GM12878 (cell line): Measurements from ENCODE around the gene ELFN2. TPM values are rescaled to one million over a fixed set of nuclear protein-coding genes. Genes with fewer than 3 reads are reported as not detected.

ENCODE experiments used
- ATAC-seq: fragments of 200-7000 bp; cut with Tn5 transposase; 3 replicates; pipeline ENCODE4 v1.9.1; 2020; ENCODE audit warnings: mild to moderate bottlenecking, moderate library complexity
- BruUV-seq: library from RNA; stranded (reverse); fragments of 400-500 nt; replicated peaks from 2 replicates; lab custom pipeline; 2021; lab: Mats Ljungman, UMichigan
- CTCF ChIA-PET: fragments of 300-600 bp; sonication (Branson Sonifier 250); formaldehyde crosslinking; extraction: SDS; loops from one replicate; lab custom pipeline; 2021; ENCODE audit warnings: inconsistent platforms; lab: Yijun Ruan, JAX
- POLR2A ChIA-PET: fragments of 350-600 bp; formaldehyde crosslinking; extraction: SDS; loops from one replicate; lab custom pipeline; 2021; ENCODE audit warnings: inconsistent platforms; lab: Charles Lee
- RAD21 ChIA-PET: fragments of 300-600 bp; sonication (Branson Sonifier 250); formaldehyde crosslinking; loops from one replicate; lab custom pipeline; 2023; ENCODE audit warnings: antibody characterized with exemption; ENCODE audit not compliant: unreplicated experiment; lab: Charles Lee
- SMC1A ChIA-PET: fragments of 300-600 bp; sonication (Branson Sonifier 250); formaldehyde crosslinking; loops from one replicate; lab custom pipeline; 2023; ENCODE audit not compliant: unreplicated experiment, uncharacterized antibody; lab: Charles Lee
- DNase-seq: peaks from one replicate; pipeline ENCODE4 v3.0.0-alpha.2; 2011; ENCODE audit warnings: low read depth, low spot score
- FAIRE-seq: peaks from 3 replicates; lab custom pipeline; 2011; peaks lifted over from hg19 to GRCh38; lab: Jason Lieb, UNC
- H2AFZ ChIP-seq: 2 replicates; pipeline ENCODE4 v1.6.0; 2011; ENCODE audit warnings: low read depth, low read length, control low read depth; ENCODE audit not compliant: control insufficient read depth
- H3K27ac ChIP-seq: 2 replicates; pipeline ENCODE4 v1.5.1; 2011; ENCODE audit warnings: control low read depth; ENCODE audit not compliant: control insufficient read depth, insufficient read depth
- H3K27me3 ChIP-seq, 2 experiments: replicated peaks in 1 of 2; 2 replicates each; pipeline versions ENCODE4 v1.6.0 to v1.6.1; 2011; ENCODE audit warnings: low read length in 1 of 2; ENCODE audit not compliant: control insufficient read depth in 2 of 2, insufficient read depth in 2 of 2
- H3K36me3 ChIP-seq, 2 experiments: 2 replicates each; pipeline ENCODE4 v1.5.1; 2011; ENCODE audit warnings: low read length in 1 of 2; ENCODE audit not compliant: control insufficient read depth in 2 of 2, insufficient read depth in 2 of 2
- H3K4me1 ChIP-seq: 2 replicates; pipeline ENCODE4 v1.6.1; 2011; ENCODE audit warnings: mild to moderate bottlenecking, low read length, moderate library complexity, mixed read lengths; ENCODE audit not compliant: control insufficient read depth, insufficient read depth
- H3K4me2 ChIP-seq: 2 replicates; pipeline ENCODE4 v1.6.0; 2011; ENCODE audit warnings: control low read depth; ENCODE audit not compliant: control insufficient read depth, insufficient read depth
- H3K4me3 ChIP-seq: fragments of 200-600 bp; sonication (generic); 2 replicates; pipeline ENCODE4 v1.5.1; 2016
- H3K79me2 ChIP-seq: 2 replicates; pipeline ENCODE4 v1.6.0; 2011; ENCODE audit warnings: low read length; ENCODE audit not compliant: control insufficient read depth, insufficient read depth
- H3K9ac ChIP-seq: 2 replicates; pipeline ENCODE4 v1.8.0; 2011; ENCODE audit warnings: low read length, control low read depth, mixed read lengths; ENCODE audit not compliant: control insufficient read depth, insufficient read depth
- H3K9me3 ChIP-seq: replicated peaks from 3 replicates; pipeline ENCODE4 v1.5.1; 2011; ENCODE audit warnings: mild to moderate bottlenecking, low read length; ENCODE audit not compliant: control insufficient read depth, insufficient read depth
- H4K20me1 ChIP-seq: 2 replicates; pipeline ENCODE4 v1.6.0; 2011; ENCODE audit not compliant: control insufficient read depth, insufficient read depth
- CBFB ChIP-seq: IDR thresholded peaks from 2 replicates; pipeline ENCODE4 v1.6.1; 2016; ENCODE audit warnings: antibody characterized with exemption, low read depth
- CHD1 ChIP-seq: IDR thresholded peaks from 2 replicates; pipeline ENCODE4 v1.6.1; 2012; ENCODE audit warnings: low read depth, low read length, improper control_type of control experiment
- CHD4 ChIP-seq: fragments of 200-600 bp; sonication (generic); IDR thresholded peaks from 2 replicates; pipeline ENCODE4 v1.6.1; 2016; ENCODE audit warnings: mild to moderate bottlenecking
- FOS ChIP-seq: IDR thresholded peaks from 3 replicates; pipeline ENCODE4 v1.6.1; 2011; ENCODE audit warnings: borderline replicate concordance; ENCODE audit not compliant: insufficient read length; ENCODE audit errors: extremely low read depth
- GABPA ChIP-seq: IDR thresholded peaks from 2 replicates; pipeline ENCODE4 v1.6.1; 2014; ENCODE audit warnings: antibody characterized with exemption, low read depth, mild to moderate bottlenecking, inconsistent platforms
- JUND ChIP-seq: IDR thresholded peaks from 2 replicates; pipeline ENCODE4 v1.6.1; 2012; ENCODE audit warnings: low read depth, mild to moderate bottlenecking, low read length, improper control_type of control experiment, moderate library complexity
- MXI1 ChIP-seq: fragments of 150-350 bp; IDR thresholded peaks from 2 replicates; pipeline ENCODE4 v1.6.1; 2011; ENCODE audit warnings: low read depth, mild to moderate bottlenecking, inconsistent platforms, low read length, improper control_type of control experiment
- NFXL1 ChIP-seq: fragments of 450-650 bp; IDR thresholded peaks from 2 replicates; pipeline ENCODE4 v1.6.1; 2017; ENCODE audit warnings: antibody characterized with exemption, mild to moderate bottlenecking, borderline replicate concordance
- NFYB ChIP-seq: IDR thresholded peaks from 2 replicates; pipeline ENCODE4 v1.6.1; 2011; ENCODE audit warnings: low read depth, mild to moderate bottlenecking, low read length, improper control_type of control experiment, moderate library complexity; ENCODE audit not compliant: insufficient read depth
- RCOR1 ChIP-seq: conservative IDR thresholded peaks from 2 replicates; pipeline ENCODE4 v1.6.1; 2012; ENCODE audit warnings: low read depth, low read length, improper control_type of control experiment
- SRF ChIP-seq, 2 experiments: IDR thresholded peaks; 2 replicates each; pipeline ENCODE4 v1.6.1; 2011; ENCODE audit warnings: low read depth in 2 of 2, low read length in 2 of 2, mild to moderate bottlenecking in 1 of 2, moderate library complexity in 1 of 2
- WGBS: methylation state at CpG from one replicate; pipeline ENCODE4 v1.1.6; 2016; ENCODE audit warnings: low lambda C conversion rate; ENCODE audit not compliant: insufficient replicate concordance, insufficient coverage; ENCODE audit errors: missing lambda C conversion rate; 5-methylcytosine and 5-hydroxymethylcytosine counted together
- in situ Hi-C: fragments of 300-500 bp; cut with MboI; formaldehyde crosslinking; loops from 9 replicates; pipeline ENCODE4 v1.14.3; 2018; ENCODE audit warnings: mixed read lengths
- intact Hi-C: fragments of 100-400 bp; cut with micrococcal nuclease; formaldehyde crosslinking; loops from one replicate; pipeline ENCODE4 v1.14.2; 2022; ENCODE audit not compliant: unreplicated experiment
- polyA plus RNA-seq, 11 experiments: library from polyadenylated mRNA; depleted of rRNA in 4 of 11; unstranded in 6 of 11; stranded (reverse) in 5 of 11; fragments of >200 nt; fragmentation: Nextera tagmentation in 4 of 11; fragmentation: Illumina TruSeq in 1 of 11; extraction: Ambion mirVana in 4 of 11; extraction: Trizol in 1 of 11; gene quantifications; 1 replicate in 1 of 11; 2 replicates in 10 of 11; pipeline versions ENCODE4 v1.2.1 to v1.2.3, GENCODE V29; 2011 to 2016; ENCODE audit warnings: inconsistent platforms in 2 of 11, missing spikeins in 2 of 11, low read depth in 1 of 11
- total RNA-seq, 4 experiments: library from RNA; depleted of rRNA in 3 of 4; stranded (reverse); fragments of >200 nt in 3 of 4; fragmentation: Illumina TruSeq in 1 of 4; extraction: Trizol in 1 of 4; gene quantifications; 2 replicates each; pipeline versions ENCODE4 v1.2.1 to v1.2.3, GENCODE V29; 2013 to 2021
- TF ChIP-seq, protein P1 (sequence below): IDR thresholded peaks from 2 replicates; pipeline ENCODE4 v1.6.1; 2011; ENCODE audit warnings: mild to moderate bottlenecking, low read depth, low read length, moderate library complexity; ENCODE audit not compliant: insufficient replicate concordance
- TF ChIP-seq, protein P2 (sequence below): fragments of 150-350 bp; IDR thresholded peaks from 2 replicates; pipeline ENCODE4 v1.6.1; 2016; ENCODE audit warnings: low read depth, low read length
- TF ChIP-seq, protein P3 (sequence below): IDR thresholded peaks from 2 replicates; pipeline ENCODE4 v1.6.1; 2011; ENCODE audit warnings: low read depth, low read length, improper control_type of control experiment, borderline replicate concordance
- TF ChIP-seq, protein P4 (sequence below): fragments of 450-650 bp; IDR thresholded peaks from 2 replicates; pipeline ENCODE4 v1.6.1; 2017; ENCODE audit warnings: low read depth, mild to moderate bottlenecking, moderate library complexity

ELFN2 gene
- total and polyA plus RNA-seq, 10 of the 15 experiments (the other 5 are each of a cell fraction or from before 2014, with no cell fraction given): 0.03 to 0.05 TPM; not detected in 8

DNA sequence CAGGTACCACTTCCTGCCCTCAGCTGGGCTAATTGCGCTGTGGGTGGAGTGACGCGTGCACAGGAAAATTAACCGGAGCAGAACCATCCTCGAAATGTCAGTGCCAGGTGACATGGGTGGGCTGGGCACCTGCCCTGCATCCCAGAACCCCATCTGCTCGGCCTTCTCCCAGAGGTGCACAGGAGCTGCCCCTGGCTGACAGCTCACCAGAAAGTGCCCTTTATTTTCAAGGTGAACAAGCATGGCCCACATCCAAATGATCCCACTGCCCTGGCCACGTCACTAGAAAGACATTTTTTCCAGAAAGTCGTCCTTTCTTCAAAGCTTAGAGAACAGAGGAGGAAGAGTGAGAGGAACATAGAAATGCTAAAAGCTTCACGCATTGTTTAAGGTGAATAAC lies 4.1 kb upstream of the ELFN2 start (continued):
- no peak for TF ChIP-seq SRF (IDR thresholded peaks at IDR 0.05; ENCODE audit: low read depth in 2 of 2, low read length in 2 of 2)
- no peak for TF ChIP-seq CBFB
- TF ChIP-seq JUND: no peak
- TF ChIP-seq CHD1: no peak
- no peak for TF ChIP-seq NFXL1

DNA sequence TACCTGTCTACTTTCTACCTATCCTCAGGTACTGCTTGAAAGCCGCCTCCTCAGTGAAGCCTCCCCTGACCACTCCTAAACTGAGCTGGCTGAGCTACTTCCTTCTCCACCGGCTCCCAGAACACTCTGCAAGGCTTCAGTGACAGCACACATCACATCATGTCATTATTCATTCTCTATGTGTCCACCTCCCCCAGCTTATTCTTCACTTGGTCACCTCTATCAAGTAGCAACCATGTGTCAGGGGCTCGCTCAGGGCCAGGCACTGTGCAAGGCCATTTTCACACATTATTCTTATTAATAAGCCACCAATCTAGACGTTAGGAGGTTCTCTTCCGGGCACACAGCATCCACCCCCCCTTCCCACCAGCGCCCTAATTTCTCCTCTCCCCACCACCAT lies 3.7 kb upstream of the ELFN2 start:
- H3K9me3 ChIP-seq: peaks cover 3% of the 10 kb centered on the region; the same call in 1 of the 3 replicates
- H3K27ac ChIP-seq: no peak overlapping the region
- ChIA-PET CTCF (interaction anchor here (0.8 to 4.6 kb wide), 9 partner anchors 9 to 171 kb away, joined by 3 to 72 read pairs (median 6); no protein-coding TSS in a partner anchor), POLR2A (interaction anchor here (0.7 kb wide), 1 partner anchor 146 kb away, joined by 4 read pairs; no protein-coding TSS in a partner anchor), RAD21 (interaction anchor here (1.2 to 4.4 kb wide), 3 partner anchors 28 to 117 kb away, joined by 3 to 36 read pairs (median 3); no protein-coding TSS in a partner anchor), SMC1A (interaction anchor here (1.6 to 5.2 kb wide), 4 partner anchors 8 to 170 kb away, joined by 9 to 40 read pairs (median 10); no protein-coding TSS in a partner anchor)
- no peaks in the 10 kb centered on the region for H3K79me2 ChIP-seq
- no peak overlapping the region for H3K9ac ChIP-seq
- intact Hi-C loops (no loop called here), in situ Hi-C loops (no loop called here)
- TF ChIP-seq NFYB (no peak), MXI1 (no peak), CHD4 (no peak), GABPA (no peak), CHD1 (no peak), FOS (no peak), RCOR1 (no peak)
- TF ChIP-seq, protein P1, sequence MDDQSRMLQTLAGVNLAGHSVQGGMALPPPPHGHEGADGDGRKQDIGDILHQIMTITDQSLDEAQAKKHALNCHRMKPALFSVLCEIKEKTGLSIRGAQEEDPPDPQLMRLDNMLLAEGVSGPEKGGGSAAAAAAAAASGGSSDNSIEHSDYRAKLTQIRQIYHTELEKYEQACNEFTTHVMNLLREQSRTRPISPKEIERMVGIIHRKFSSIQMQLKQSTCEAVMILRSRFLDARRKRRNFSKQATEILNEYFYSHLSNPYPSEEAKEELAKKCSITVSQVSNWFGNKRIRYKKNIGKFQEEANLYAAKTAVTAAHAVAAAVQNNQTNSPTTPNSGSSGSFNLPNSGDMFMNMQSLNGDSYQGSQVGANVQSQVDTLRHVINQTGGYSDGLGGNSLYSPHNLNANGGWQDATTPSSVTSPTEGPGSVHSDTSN: no peak
- TF ChIP-seq, protein P2, sequence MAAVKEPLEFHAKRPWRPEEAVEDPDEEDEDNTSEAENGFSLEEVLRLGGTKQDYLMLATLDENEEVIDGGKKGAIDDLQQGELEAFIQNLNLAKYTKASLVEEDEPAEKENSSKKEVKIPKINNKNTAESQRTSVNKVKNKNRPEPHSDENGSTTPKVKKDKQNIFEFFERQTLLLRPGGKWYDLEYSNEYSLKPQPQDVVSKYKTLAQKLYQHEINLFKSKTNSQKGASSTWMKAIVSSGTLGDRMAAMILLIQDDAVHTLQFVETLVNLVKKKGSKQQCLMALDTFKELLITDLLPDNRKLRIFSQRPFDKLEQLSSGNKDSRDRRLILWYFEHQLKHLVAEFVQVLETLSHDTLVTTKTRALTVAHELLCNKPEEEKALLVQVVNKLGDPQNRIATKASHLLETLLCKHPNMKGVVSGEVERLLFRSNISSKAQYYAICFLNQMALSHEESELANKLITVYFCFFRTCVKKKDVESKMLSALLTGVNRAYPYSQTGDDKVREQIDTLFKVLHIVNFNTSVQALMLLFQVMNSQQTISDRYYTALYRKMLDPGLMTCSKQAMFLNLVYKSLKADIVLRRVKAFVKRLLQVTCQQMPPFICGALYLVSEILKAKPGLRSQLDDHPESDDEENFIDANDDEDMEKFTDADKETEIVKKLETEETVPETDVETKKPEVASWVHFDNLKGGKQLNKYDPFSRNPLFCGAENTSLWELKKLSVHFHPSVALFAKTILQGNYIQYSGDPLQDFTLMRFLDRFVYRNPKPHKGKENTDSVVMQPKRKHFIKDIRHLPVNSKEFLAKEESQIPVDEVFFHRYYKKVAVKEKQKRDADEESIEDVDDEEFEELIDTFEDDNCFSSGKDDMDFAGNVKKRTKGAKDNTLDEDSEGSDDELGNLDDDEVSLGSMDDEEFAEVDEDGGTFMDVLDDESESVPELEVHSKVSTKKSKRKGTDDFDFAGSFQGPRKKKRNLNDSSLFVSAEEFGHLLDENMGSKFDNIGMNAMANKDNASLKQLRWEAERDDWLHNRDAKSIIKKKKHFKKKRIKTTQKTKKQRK: no peak
- TF ChIP-seq, protein P3, sequence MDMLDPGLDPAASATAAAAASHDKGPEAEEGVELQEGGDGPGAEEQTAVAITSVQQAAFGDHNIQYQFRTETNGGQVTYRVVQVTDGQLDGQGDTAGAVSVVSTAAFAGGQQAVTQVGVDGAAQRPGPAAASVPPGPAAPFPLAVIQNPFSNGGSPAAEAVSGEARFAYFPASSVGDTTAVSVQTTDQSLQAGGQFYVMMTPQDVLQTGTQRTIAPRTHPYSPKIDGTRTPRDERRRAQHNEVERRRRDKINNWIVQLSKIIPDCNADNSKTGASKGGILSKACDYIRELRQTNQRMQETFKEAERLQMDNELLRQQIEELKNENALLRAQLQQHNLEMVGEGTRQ: no peak
- TF ChIP-seq, protein P4, sequence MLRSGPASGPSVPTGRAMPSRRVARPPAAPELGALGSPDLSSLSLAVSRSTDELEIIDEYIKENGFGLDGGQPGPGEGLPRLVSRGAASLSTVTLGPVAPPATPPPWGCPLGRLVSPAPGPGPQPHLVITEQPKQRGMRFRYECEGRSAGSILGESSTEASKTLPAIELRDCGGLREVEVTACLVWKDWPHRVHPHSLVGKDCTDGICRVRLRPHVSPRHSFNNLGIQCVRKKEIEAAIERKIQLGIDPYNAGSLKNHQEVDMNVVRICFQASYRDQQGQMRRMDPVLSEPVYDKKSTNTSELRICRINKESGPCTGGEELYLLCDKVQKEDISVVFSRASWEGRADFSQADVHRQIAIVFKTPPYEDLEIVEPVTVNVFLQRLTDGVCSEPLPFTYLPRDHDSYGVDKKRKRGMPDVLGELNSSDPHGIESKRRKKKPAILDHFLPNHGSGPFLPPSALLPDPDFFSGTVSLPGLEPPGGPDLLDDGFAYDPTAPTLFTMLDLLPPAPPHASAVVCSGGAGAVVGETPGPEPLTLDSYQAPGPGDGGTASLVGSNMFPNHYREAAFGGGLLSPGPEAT: no peak
- no peaks in the 10 kb centered on the region for H3K4me1 ChIP-seq
- no peak overlapping the region for H2AFZ ChIP-seq
- no peaks in the 10 kb centered on the region for H3K36me3 ChIP-seq
- no peaks in the 10 kb centered on the region for H4K20me1 ChIP-seq
- no peak overlapping the region for H3K4me3 ChIP-seq
- no TSS peak for BruUV-seq
- ATAC-seq (no peak), DNase-seq (no peak), FAIRE-seq (no peak)
- WGBS: under 1% methylated on average over 6 of the region's 6 CpGs
- peaks cover 8 to 11% of the 10 kb centered on the region in 2 experiments for H3K27me3 ChIP-seq
- no peak overlapping the region for H3K4me2 ChIP-seq
